ENCODE measurements around the gene CHRM4.
A peak's percentile ranks its signal among the peaks of the same experiment; 100 is the strongest.

The CHRM4 gene

DNA sequence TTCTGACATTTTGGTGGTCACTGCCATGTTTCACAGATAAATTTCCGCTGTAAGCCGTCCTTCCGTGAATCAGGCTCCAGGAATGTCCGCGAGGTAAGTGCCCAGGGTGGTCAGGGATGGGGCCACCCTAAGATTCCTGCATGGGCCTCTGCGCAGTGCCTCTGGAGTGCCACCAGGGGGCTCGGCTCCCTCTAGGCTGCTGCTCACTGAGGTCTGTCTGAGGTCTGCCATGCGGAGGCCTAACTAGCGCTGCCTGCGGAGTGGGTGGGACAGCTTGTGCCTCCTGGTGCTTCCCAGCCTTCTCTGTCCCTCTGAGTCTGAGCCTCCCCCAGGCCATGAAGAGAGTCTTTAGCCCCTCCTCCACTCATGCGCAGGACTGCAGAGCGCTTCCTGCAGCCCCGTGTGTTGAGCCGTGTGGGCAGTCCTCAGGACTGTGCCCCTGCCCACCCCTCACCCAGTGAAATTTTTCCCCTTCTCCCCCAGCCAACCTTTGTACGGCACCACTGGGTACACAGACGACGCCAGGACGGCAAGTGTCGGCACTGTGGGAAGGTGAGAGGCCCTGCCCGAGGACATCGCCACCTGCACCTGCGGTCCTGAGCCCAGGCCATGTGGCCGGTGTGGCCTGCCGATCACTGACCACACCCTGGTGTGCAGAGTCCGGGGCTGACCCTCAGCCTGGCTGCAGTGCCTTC, 22.0 kb downstream of the CHRM4 start:
- DNase-seq (ENCODE audit: low read depth in 2 of 3, low spot score in 2 of 3), result peak in 1 of 3 experiments; percentile 61

DNA sequence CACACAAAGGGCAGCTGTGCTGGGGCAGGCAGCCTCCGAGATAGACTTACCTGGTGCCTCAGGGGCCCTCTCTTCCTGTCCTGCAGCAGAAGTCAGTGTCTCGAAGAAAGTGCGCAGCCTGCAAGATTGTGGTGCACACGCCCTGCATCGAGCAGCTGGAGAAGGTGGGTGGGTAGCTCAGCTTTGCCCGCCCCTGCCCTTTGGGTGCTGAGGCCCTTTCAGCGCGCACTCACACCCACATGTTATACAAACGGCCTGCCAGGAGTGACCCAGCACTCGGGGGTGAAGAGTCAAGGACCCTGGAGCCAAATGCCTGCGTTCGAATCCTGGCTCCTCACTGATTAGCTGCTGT, 23.7 kb downstream of the CHRM4 start:
- DNase-seq (ENCODE audit: low read depth in 2 of 3, low spot score in 2 of 3), result no peak

DNA sequence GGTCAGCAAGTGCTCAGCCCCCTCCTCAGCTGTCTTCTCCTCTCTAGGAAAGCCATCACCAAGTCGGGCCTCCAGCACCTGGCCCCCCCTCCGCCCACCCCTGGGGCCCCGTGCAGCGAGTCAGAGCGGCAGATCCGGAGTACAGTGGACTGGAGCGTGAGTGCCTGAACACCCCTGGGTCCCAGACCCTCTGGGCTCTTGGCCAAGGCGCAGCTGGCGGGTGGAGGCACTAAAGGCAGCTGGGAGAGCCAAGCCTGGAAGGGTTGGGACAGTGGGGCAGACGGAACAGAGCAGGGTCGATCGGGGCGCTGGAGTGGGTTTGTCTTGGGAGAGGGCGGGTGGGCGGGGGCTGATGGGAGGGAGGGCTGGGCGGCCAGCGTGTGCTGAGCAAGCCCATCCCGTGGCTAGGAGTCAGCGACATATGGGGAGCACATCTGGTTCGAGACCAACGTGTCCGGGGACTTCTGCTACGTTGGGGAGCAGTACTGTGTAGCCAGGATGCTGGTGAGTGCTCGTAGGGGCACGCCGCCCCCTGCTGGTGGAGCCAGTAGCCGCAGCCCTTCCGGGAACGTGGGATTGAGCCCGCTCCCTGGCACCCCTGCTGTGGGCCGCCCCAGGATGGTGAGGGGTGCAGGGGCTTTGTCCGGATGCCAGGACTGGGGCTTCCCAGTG, 24.2 kb downstream of the CHRM4 start:
- peak in 2 of 3 experiments; percentile 60 to 66 for DNase-seq (ENCODE audit: low read depth in 2 of 3, low spot score in 2 of 3)

DNA sequence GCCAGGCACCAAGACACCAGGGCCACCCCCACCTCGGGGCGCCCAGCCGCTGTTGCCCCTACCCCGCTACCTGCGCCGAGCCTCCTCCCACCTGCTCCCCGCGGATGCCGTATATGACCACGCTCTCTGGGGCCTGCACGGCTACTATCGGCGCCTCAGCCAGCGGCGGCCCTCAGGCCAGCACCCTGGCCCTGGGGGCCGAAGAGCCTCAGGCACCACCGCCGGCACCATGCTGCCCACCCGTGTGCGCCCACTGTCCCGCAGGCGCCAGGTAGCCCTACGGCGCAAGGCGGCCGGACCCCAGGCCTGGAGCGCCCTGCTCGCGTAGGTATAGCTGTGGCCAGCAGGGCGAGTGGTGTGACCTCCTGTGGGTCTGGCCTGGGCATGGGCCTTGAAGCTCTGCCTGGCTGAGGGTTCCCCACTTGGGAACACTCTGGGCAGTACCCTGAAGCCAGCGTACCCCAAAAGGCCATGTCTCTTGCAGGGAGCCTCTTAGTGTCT, 24.9 kb downstream of the CHRM4 start:
- no peak for DNase-seq (ENCODE audit: low read depth in 2 of 3, low spot score in 2 of 3)

DNA sequence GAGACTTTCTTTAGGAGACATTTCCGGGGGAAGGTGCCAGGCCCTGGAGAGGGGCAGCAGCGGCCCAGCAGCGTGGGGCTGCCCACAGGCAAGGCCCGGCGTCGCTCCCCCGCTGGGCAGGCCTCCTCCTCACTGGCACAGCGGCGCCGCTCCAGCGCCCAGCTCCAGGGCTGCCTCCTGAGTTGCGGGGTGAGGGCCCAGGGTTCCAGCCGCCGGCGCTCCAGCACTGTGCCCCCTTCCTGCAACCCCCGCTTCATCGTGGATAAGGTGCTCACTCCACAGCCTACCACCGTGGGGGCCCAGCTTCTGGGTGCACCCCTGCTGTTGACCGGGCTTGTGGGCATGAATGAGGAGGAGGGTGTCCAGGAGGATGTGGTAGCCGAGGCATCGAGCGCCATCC, 25.3 kb downstream of the CHRM4 start:
- DNase-seq (ENCODE audit: low read depth in 2 of 3, low spot score in 2 of 3), result no peak

DNA sequence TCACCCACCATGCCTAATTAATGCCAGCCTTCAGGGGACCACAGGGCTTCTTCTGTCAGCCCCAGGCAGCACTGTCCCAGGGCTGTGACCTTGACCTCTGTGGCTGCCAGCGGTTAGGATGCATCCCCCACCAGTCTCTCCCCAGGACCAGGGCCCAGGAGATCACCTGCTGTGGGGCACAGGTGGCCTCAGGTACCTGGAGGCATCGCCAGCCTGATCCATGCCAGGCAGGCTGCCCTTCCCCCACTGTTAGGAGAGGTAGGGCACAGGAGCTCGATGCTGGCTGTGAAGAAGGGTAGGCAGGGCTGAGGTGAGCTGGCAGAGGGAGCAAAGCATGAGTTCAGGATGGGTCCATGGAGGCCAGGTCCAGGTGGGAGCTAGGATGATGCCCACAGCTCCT, 26.8 kb downstream of the CHRM4 start:
- no peak for DNase-seq (ENCODE audit: low read depth in 2 of 3, low spot score in 2 of 3)

DNA sequence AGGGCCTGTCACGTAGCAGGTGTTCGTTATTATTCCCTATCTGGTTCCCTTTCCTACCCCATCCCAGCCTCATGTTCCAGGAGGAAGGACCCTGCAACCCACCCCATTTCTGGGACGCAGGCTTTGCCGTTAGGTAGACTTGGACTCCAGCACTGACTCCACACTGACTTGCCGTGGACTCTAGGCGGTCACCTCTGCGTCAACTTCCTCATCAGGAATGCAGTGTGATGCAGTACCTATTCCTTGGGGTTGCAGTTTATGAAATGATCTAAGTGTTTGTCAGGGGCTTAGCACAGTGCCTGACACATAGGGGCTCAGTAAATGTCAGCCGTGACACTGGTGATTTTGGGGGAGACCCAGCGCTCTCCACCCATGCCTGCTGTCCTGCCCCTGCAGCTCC, 27.5 kb downstream of the CHRM4 start:
- no peak for DNase-seq (ENCODE audit: low read depth in 2 of 3, low spot score in 2 of 3)

DNA sequence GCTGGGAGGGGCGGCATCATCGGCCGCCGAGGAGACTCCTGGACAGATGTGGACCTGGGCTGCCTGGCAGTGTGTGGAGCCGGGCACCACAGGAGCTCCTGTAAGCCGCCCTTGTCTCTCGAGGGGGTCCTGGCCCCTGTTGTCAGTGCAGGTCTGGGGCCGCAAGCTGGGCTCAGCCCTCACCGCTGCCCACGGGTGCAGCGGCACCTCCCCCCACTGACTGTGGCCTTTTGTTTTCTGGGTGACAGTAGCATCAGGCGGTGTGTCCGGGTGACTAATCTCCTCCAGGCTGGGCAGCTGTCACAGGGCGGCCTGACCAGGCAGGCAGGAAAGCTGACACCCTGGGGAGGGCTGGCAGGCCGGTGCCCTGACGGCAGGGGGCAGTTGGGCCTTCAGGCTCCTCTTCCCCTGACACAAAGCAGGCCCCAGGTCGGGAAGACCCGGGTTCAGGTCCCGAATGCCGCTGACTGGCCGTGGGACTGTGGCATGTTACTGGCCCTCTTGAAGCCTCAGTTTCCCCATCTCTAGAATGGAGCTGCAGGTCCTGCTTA, 28.0 kb downstream of the CHRM4 start:
- no peak for DNase-seq (ENCODE audit: low read depth in 2 of 3, low spot score in 2 of 3)

DNA sequence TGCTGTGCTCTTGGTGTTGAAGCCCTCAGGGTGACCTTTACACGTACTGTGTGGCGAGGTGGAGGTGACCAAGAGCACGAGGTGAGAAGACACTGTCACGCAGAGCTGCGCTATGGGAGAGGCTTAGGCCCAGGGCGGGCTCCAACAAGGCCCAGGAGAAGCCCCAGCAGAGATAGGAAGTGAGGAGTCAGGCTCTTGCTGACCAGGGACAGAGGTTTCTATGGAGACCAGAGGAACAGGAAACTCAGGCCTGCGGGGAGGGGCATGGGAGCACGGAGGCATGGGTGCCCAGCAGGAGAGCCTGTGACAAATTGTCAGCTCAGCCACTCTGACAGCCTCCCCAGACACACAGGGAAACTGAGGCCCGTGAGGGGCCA, 28.6 kb downstream of the CHRM4 start:
- DNase-seq (ENCODE audit: low read depth in 2 of 3, low spot score in 2 of 3), result no peak

DNA sequence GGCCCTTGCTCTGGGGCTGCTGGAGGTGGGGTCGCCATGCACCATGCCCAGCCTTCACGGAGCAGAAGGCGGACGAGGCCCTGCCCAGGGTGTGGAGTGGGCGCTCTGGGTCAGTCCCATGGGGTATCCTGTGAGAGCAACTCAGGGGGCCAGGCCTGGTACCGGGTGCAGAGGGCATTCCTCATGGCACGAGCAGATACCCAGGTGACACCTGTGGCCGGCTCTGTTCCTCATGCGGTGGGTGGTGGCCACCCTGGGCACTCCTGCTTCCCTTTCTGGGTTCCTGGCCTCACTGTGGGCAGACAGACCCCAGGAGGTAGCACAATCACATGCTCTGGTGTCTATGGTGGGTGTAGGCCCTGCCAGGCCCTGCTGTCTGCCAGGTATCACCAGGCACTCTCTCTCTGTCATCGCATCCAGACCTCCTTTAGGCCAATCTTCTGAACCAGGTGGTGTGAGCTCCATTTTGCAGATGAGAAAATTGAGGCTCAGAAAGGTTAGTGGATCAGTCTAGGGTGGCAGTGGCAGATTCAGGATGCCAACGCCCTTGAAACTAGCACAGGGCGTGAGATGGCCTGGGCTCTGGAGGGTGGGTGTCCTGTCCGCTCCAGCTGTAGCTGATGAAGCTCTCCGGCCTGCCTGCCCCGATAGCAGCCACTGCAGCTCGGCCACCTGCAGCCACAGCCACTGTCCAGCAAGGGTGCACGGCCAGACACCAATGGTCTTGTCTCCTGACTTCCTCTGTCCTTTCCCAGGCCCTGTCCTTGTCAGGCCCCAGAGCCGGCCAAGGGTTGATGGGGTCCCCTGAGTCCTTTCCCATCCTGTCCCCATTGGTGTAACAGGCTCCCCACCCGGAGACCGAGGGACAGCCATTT, 29.2 kb downstream of the CHRM4 start:
- DNase-seq (ENCODE audit: low read depth in 2 of 3, low spot score in 2 of 3), result no peak

DNA sequence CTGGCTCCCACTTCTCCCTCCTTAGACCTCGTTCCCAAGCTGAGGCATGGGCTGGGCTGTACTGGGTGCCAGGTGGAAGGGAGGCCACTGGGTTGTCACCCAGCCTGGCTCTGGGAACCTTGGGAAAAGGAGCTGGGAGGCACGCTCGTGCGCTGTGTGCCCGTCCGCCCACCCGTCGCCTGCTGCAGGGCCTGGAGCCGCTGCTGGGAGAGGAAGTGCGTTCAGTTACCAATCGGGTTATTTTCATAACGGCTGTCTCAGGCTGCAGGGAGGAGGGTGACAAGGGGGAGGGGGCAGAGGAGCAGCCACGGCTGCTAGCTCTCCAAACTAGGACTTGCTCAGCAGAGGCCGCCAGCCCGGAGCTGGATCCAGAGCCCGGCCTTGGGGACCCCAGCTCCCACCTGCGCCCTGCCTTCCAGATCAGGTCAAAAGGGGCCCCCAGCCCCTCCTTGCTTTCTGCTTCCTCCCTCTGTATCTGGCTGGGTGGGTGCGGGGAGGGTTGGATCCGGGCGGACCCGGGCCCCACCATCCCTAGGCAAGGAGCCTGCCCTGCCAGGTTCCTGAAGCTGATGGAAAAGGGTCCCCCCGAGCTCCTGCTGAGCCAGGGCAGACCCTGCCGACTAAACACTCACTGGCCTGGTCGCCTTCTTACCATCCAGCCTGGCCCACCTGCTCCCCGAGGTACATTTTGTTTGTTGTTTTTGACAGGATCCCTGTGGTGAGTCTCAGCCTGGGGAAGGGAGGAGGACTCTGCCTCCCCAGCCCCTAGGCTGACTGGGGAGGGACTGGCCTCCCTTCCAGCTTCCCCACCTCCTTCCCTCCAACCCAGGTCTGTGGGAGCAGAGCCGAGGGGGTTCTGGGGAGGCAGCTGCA, 30.1 kb downstream of the CHRM4 start:
- DNase-seq (ENCODE audit: low read depth in 2 of 3, low spot score in 2 of 3), result no peak

DNA sequence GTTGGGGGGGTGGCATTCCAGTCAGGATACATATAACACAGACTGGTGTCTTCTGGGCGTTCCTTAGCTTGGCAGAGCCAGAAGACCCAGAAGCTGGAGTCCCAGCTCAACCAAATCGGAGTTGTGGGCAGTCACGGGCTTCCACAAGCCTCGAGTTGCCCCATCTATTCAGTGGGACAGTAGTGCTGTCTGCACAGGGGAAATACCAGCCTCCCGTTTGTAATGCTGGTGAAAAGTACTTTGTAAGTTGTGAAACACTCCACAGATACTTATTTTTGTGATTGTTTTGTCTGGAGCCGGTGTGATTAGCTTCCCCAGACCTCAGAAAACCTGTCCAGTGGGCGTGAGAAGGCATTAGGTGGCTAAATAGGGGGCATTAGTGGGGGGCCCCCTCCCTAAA, 30.7 kb downstream of the CHRM4 start:
- no peak for DNase-seq (ENCODE audit: low read depth in 2 of 3, low spot score in 2 of 3)

DNA sequence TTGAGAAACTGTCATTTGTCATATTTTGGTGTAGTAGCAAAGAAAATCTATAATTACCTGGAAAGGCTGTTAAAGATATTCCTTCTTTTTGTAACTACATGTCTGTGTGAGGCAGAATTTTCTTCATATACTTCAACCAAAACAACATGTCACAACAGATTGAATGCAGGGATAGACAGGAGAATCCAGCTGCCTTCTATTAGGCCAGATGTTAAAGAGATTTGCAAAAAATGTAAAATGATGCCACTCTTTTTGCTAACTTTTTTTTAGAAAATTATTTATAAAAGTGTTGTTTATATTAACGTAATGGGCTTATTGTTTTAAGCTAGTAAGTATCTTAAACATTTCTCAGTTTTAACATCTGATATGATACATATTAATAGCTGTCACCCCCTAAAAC, 31.6 kb downstream of the CHRM4 start:
- DNase-seq (ENCODE audit: low read depth in 2 of 3, low spot score in 2 of 3), result no peak

DNA sequence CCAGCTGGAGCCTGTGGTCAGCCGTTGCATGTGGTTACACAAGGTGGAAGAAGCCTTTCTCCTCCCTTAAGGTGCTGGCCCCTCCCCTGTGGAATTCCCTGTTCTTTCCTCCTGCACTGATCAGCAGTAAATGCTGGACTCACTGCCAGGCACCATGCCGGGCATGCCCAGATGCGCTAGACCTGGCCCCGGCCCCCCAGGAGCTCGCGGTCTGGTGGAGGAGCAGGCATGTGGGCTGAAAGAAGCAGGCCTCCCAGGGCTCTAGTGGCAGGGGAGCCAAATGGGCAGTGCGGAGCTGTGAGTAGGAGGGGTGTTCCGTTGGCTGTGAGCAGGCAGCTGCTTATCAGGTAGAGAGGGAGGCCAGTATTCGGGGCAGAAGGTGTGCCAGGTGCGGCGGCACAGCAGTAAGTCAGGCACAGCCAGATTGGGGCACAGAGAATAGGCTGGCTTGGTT, 34.1 kb downstream of the CHRM4 start:
- DNase-seq (ENCODE audit: low read depth in 2 of 3, low spot score in 2 of 3), result no peak

DNA sequence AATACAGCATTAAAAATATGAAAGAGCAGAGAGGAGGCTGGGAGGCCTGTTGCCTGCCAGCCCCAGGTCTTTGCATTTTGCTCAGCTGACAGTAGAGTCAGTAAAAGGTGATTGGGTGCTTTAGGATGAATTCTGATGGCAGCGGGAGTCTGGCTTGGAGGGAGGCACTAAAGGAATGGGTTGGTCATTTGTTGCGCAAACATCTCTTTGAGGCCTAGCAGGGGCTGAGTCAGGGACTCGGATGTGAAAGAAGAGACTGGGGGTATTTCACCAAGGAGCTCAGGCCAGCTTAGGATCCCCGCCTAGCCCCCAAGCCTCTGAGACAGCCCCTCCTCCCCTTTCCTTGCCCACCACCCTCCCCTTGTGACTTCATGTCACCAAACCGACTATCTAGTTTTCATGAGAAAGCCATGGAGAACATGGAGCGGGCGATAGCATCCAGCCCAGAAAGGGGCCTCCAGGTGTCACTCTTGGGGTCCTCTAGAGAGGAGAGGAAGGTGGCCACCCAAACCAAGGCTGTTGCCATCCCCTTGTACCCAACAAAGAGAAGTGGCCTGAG, 34.6 kb downstream of the CHRM4 start:
- no peak for DNase-seq (ENCODE audit: low read depth in 2 of 3, low spot score in 2 of 3)

DNA sequence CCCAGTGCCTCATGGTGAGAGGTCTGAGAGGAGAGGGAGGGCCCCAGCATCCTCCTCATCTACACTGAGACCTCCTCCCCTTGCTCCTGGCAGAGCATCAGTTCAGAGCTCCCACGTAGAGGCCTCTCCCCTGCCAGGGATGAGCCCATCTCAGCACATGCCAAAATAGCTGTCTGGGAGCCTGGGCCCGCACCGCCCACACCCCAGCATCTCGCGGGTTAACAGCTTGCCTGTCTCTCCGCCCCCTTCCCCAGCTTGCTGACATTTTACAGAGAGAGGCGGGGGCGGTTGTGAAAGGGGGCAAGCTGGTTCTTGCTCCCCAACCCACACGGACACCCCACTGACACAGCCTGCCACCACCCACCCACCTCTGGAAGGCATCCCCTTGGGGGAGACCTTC, 37.9 kb downstream of the CHRM4 start:
- no peak for DNase-seq (ENCODE audit: low read depth in 2 of 3, low spot score in 2 of 3)

DNA sequence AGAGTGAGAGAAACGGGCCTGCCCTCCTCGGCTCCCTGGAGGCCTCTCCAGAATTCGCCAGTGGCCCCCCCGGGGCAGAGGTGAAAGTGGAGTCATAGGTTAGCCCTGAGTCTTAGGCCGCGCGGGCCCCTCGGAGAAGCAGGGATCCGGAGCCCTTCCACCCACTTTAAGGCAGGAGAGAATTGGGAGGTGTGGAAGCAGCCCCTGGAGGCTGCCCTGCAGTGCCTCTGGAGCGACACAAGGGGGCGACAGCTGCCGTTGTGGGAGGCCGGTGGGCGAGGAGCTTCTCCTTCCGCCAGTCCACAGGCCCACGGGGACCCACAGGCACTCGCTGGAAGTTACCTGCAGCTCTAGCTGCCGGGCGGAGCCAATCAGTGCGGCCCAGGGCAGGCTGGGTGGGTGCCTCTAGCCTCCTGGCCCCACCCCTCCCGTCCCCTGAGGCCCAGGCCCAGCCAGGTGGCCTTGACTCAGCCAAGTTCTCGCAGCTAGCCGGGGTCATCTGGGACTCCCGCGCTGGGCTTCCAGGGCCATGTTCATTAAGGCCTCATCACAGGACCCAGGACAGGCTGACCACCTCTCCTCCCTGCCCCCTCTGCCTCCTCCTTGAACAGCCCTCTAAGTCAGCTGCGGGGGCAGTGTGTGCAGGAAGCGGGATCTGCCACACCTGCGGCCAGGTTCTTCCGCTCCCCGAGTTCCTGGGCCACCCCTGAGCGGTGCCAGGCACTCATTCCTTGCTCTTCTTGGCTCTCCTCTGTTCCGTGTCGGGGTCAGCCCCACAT, 39.3 kb downstream of the CHRM4 start:
- peak in 2 of 3 experiments; percentile 56 to 68 for DNase-seq (ENCODE audit: low read depth in 2 of 3, low spot score in 2 of 3)

DNA sequence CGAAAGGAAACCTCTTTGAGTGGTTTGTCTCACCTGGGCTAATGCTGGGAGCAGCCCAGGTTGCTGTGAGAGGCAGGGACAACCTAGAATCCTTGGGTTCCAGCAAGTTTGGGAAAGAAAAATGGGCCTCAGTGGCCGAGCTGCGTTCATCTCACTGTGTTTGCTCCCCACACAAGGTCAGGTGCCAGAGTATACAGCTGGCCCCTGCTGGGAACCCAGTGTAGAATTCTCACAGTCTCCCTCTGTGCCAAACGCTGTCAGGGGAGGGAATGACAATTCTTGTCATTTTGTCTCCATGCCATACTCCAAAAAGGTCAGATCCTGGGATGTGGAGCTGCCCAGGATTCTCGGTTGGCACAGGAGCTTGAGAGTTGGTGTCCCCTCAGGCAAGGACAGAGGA, 40.0 kb downstream of the CHRM4 start:
- no peak for DNase-seq (ENCODE audit: low read depth in 2 of 3, low spot score in 2 of 3)

DNA sequence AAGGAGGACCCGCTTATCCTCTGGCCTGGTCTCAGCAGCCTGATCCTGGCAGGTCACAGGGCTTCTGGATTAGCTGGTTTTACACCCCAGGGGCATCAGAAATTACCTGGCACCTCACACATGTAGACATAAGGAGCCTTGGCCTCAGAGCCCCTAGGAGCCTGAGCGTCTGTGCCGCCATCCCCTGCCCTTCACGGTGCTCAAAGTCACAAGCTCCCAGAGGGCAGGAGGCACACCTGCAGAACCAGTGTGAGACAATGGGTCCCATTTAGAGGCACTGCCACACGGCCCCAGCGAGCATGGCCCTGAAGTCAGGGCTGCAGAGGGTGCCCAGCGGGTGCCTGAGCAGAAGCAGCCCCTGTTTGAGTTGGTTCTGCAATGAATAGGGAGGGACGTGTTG, 40.4 kb downstream of the CHRM4 start:
- DNase-seq (ENCODE audit: low read depth in 2 of 3, low spot score in 2 of 3), result no peak

DNA sequence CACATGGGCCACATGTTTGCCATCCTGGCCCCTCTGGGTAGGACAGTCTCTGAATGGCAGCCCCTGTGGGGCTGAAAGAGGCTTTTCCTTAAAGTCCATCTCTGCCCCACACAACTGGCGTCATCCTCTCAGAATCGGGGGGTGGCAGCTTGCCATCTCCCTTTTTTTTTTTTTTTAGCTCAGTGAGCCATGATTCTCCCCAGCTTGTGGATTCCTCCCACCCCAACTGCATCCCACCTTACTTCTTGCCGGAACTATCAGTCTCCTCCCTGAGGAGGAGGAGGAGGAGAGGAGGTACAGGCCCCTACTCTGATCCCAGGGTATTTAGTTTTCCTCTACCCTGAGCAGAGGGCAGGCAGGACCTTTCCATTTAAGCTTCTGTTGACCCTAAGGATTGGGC, 40.9 kb downstream of the CHRM4 start:
- DNase-seq (ENCODE audit: low read depth in 2 of 3, low spot score in 2 of 3), result no peak
